Muscle of leg (tissue), 16 donors: ENCODE results near the gene SLFN12L. TPM values are rescaled to one million over a fixed set of nuclear protein-coding genes. Genes with fewer than 3 reads are reported as not detected.
A peak's percentile ranks its signal among the peaks of the same experiment; 100 is the strongest.

Experiments used
- DNase-seq: peaks from one replicate; pipeline ENCODE4 v3.0.0; 2013
- H3K27ac ChIP-seq: one replicate; pipeline ENCODE4 v1.5.1; 2013; ENCODE audit warnings: mild to moderate bottlenecking, low read length, control low read depth
- H3K27me3 ChIP-seq: one replicate; pipeline ENCODE4 v1.6.1; 2013; ENCODE audit warnings: low read length; ENCODE audit not compliant: control insufficient read depth, insufficient read depth
- H3K36me3 ChIP-seq: one replicate; pipeline ENCODE4 v1.6.1; 2013; ENCODE audit warnings: low read length; ENCODE audit not compliant: control insufficient read depth, insufficient read depth
- H3K4me1 ChIP-seq: one replicate; pipeline ENCODE4 v1.6.1; 2013; ENCODE audit warnings: low read length; ENCODE audit not compliant: control insufficient read depth, insufficient read depth
- H3K4me3 ChIP-seq: one replicate; pipeline ENCODE4 v1.5.1; 2013; ENCODE audit warnings: low read length, control low read depth
- H3K9me3 ChIP-seq: replicated peaks from 2 replicates; pipeline ENCODE4 v1.6.1; 2013; ENCODE audit warnings: low read depth, low read length; ENCODE audit not compliant: control insufficient read depth
- WGBS: methylation state at CpG from one replicate; pipeline ENCODE4 v1.1.5; 2013; ENCODE audit warnings: missing lambda C conversion rate; ENCODE audit not compliant: insufficient coverage; 5-methylcytosine and 5-hydroxymethylcytosine counted together
- long read RNA-seq, 11 donors: transcript quantifications; one replicate each; lab custom pipeline, GENCODE V29; 2026
- polyA plus RNA-seq, 8 donors: library from polyadenylated mRNA; unstranded; fragments of 120-200 nt; gene quantifications; one replicate each; pipeline versions ENCODE4 v1.2.1 to v1.2.3, GENCODE V29; 2013; ENCODE audit warnings: inconsistent platforms in 1 of 8, low replicate concordance in 1 of 8; ENCODE audit not compliant: insufficient read length in 8 of 8, insufficient read depth in 1 of 8
- total RNA-seq: library from RNA; stranded (reverse); fragments of 120-200 nt; gene quantifications from one replicate; pipeline ENCODE4 v1.2.4, GENCODE V29; 2013

The SLFN12L gene
- total RNA-seq (0.13 TPM), polyA plus RNA-seq (under 1 TPM; 0.06 to 0.57 (median 0.11) TPM)
- long read RNA-seq, donor 1, result 0 reads
- long read RNA-seq, donor 2, result 0 reads
- long read RNA-seq, donor 3, result 0 reads
- long read RNA-seq, donor 4, result 0 reads
- long read RNA-seq, donor 5, result 0 reads
- long read RNA-seq, donor 6, result 0 reads
- long read RNA-seq, donor 7, result 0 reads
- long read RNA-seq, donor 8, result 0 reads
- long read RNA-seq, donor 9, result 0 reads
- long read RNA-seq, donor 10, result 0 reads
- long read RNA-seq, donor 11, partial matches to known transcripts, result 19 of 19 reads
- long read RNA-seq, donor 11, other reads (novel, unspliced or antisense), result 0 of 19 reads

DNA sequence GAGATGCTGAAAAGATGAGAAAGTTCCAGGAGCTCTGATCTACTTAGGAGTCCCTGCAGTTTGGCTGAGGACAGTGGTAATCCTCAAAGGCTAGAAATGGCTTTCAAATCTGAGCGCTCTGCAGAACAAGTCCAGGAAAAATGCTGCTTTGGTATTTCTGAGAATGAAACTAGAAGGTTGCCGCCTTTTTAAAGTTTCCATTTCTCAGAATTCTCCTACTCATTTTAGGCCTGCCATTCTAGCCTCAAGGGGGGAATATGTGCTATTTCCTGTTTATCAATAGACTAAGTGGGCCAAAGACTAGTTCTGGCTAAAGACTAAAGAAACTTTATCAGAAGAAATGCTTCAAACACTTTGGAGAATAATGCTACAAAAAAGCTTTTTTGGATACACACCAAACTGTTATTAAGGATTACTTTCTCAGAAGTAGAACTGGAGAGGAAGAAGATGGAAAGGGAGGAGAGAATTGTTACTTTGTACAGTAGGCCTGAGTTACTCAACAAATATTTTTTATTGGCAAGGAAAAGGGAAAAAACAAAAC, at the start of gene SLFN12L:
TSS of gene SLFN12L (minus strand) at position 78 of the 541 bp plus-strand sequence. CDS start 15,314 bp downstream, outside the sequence.
- Histone ChIP-seq H3K27ac (peak within 1 kb of the TSS; percentile 62), H3K4me3 (peak within 1 kb of the TSS; percentile 2), H3K4me1 (no peaks in the 10 kb centered on the region), H3K27me3 (no peaks in the 10 kb centered on the region), H3K36me3 (no peaks in the 10 kb centered on the region), H3K9me3 (no peaks in the 10 kb centered on the region)
- DNase-seq, result peak; percentile 63
- WGBS, result no CpG with 5 or more reads among the region's 2 CpGs

DNA sequence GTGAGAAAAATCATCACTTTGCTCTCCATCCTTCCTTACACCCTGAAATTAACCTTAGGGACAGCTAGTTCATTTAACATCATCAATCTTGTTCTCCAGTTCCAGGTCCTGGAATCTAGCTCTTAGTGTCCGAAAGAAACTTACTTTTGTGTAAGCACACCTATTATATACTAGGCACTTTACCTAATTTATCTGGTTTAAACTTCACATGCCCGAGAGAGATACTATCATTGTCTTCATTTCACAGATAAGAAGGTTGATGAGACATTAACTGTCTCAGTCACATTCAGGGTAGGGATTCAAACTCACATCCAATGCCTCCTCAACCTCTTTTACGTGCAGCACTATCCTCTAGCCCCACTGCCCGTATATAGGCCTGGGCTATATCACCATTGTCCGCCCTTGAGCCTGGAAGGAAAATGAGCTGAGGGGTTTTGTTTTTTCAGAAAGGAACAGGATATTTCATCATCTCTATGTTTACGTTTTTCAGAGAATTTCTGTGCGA, 49.1 kb upstream of the SLFN12L start:
- Histone ChIP-seq H3K9me3 (no peaks in the 10 kb centered on the region), H3K4me1 (peaks cover 5% of the 10 kb centered on the region), H3K4me3 (peak overlapping the region; percentile 88), H3K27ac (peak overlapping the region; percentile 97), H3K27me3 (no peaks in the 10 kb centered on the region), H3K36me3 (no peaks in the 10 kb centered on the region)
- DNase-seq, result no peak
- WGBS, result 0% methylated on average over 2 of the region's 7 CpGs

DNA sequence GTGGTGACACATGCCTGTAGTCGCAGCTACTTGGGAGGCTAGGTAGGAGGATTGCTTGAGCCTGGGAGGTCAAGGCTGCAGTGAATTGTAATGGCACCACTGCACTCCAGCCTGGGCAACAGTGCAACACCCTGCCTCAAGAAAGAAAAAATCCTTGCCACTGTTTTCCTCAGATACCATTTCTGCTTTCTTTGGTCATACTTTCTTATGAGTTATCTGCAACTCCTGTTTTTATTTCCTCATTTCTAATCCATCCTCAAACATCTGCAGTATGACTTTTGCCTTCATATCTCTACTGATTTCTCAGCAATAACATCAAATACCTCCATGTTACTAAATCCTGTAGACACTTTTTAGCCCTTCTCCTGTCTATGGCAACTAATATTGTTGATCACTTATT, 46.6 kb upstream of the SLFN12L start:
- DNase-seq, result no peak
- no CpG with 5 or more reads among the region's 1 CpG for WGBS
- Histone ChIP-seq H3K36me3 (no peaks in the 10 kb centered on the region), H3K4me1 (peaks cover 7% of the 10 kb centered on the region), H3K4me3 (no peak overlapping the region), H3K27me3 (no peaks in the 10 kb centered on the region), H3K9me3 (no peaks in the 10 kb centered on the region), H3K27ac (no peak overlapping the region)

- DNase-seq, result no peak
- Histone ChIP-seq H3K36me3 (peaks cover 8% of the 10 kb centered on the region), H3K4me1 (peaks cover 9% of the 10 kb centered on the region), H3K4me3 (peak overlapping the region; percentile 94), H3K27me3 (no peaks in the 10 kb centered on the region), H3K9me3 (no peaks in the 10 kb centered on the region), H3K27ac (peak overlapping the region; percentile 94)
- 0% methylated on average over 5 of the region's 11 CpGs for WGBS
Measured at GRCh38 chr17:35578929-35579432, 41.5 kb upstream of the SLFN12L start.

- DNase-seq, result peak; percentile 99
- peak within 1 kb of the TSS; percentile 94 for H3K27ac ChIP-seq
- H3K36me3 ChIP-seq, result peaks cover 8% of the 10 kb centered on the region
- H3K27me3 ChIP-seq, result no peaks in the 10 kb centered on the region
- H3K9me3 ChIP-seq, result no peaks in the 10 kb centered on the region
- WGBS, result under 1% methylated on average over 38 of the region's 45 CpGs
- peak within 1 kb of the TSS; percentile 94 for H3K4me3 ChIP-seq
- peaks cover 9% of the 10 kb centered on the region for H3K4me1 ChIP-seq
Measured at GRCh38 chr17:35578197-35578928, 40.9 kb upstream of the SLFN12L start, which contains the start of gene PEX12. Gene PEX12 (minus strand): TSS chr17:35578571. CDS start chr17:35578021, 550 bp downstream.

GRCh38 chr17:35577830-35578196, 40.3 kb upstream of the SLFN12L start:
- H3K4me3 ChIP-seq, result peak overlapping the region; percentile 94
- H3K9me3 ChIP-seq, result no peaks in the 10 kb centered on the region
- peaks cover 8% of the 10 kb centered on the region for H3K36me3 ChIP-seq
- DNase-seq, result peak; percentile 38
- 4% methylated on average over 4 of the region's 8 CpGs for WGBS
- H3K27ac ChIP-seq, result peak overlapping the region; percentile 94
- H3K27me3 ChIP-seq, result no peaks in the 10 kb centered on the region
- H3K4me1 ChIP-seq, result peaks cover 9% of the 10 kb centered on the region

- WGBS, result no CpG with 5 or more reads among the region's 3 CpGs
- Histone ChIP-seq H3K36me3 (peaks cover 8% of the 10 kb centered on the region), H3K27ac (no peak overlapping the region), H3K4me1 (peaks cover 9% of the 10 kb centered on the region), H3K9me3 (no peaks in the 10 kb centered on the region), H3K27me3 (no peaks in the 10 kb centered on the region), H3K4me3 (no peak overlapping the region)
- DNase-seq, result no peak
Measured at GRCh38 chr17:35575759-35576158, 38.3 kb upstream of the SLFN12L start.

GRCh38 chr17:35569405-35569804, 31.9 kb upstream of the SLFN12L start:
- no peak for DNase-seq
- H3K27me3 ChIP-seq, result no peaks in the 10 kb centered on the region
- no peaks in the 10 kb centered on the region for H3K9me3 ChIP-seq
- H3K27ac ChIP-seq, result no peak overlapping the region
- H3K4me3 ChIP-seq, result no peak overlapping the region
- peaks cover 10% of the 10 kb centered on the region for H3K4me1 ChIP-seq
- no peaks in the 10 kb centered on the region for H3K36me3 ChIP-seq
- WGBS, result 100% methylated on average over 2 of the region's 2 CpGs

GRCh38 chr17:35568561-35568960, 31.1 kb upstream of the SLFN12L start:
- peak overlapping the region; percentile 93 for H3K27ac ChIP-seq
- whole genome bisulfite sequencing, result 31% methylated on average over 11 of the region's 15 CpGs
- no peaks in the 10 kb centered on the region for H3K9me3 ChIP-seq
- H3K4me3 ChIP-seq, result peak overlapping the region; percentile 79
- no peak for DNase-seq
- no peaks in the 10 kb centered on the region for H3K36me3 ChIP-seq
- H3K4me1 ChIP-seq, result peaks cover 10% of the 10 kb centered on the region
- no peaks in the 10 kb centered on the region for H3K27me3 ChIP-seq

GRCh38 chr17:35566968-35567367, 29.5 kb upstream of the SLFN12L start:
- Histone ChIP-seq H3K27me3 (no peaks in the 10 kb centered on the region), H3K9me3 (no peaks in the 10 kb centered on the region), H3K27ac (no peak overlapping the region), H3K4me3 (peak overlapping the region; percentile 79), H3K4me1 (peaks cover 10% of the 10 kb centered on the region), H3K36me3 (no peaks in the 10 kb centered on the region)
- no peak for DNase-seq
- 84% methylated on average over 1 of the region's 11 CpGs for WGBS
